HG02763 (cell line): ENCODE measurements around the gene TMEM147.

Experiments
- ATAC-seq: cut with Tn5 transposase; IDR thresholded peaks from one replicate; pipeline ENCODE4 v1.9.1; 2021; ENCODE audit warnings: mild to moderate bottlenecking, moderate library complexity; ENCODE audit not compliant: unreplicated experiment

TMEM147 gene

GRCh38 chr19:35545001-35545854 is at the start of gene TMEM147:
TSS of gene TMEM147 (plus strand) at chr19:35545626. CDS start at chr19:35545740, 114 bp downstream.
- peak; percentile 75 for ATAC-seq

DNA sequence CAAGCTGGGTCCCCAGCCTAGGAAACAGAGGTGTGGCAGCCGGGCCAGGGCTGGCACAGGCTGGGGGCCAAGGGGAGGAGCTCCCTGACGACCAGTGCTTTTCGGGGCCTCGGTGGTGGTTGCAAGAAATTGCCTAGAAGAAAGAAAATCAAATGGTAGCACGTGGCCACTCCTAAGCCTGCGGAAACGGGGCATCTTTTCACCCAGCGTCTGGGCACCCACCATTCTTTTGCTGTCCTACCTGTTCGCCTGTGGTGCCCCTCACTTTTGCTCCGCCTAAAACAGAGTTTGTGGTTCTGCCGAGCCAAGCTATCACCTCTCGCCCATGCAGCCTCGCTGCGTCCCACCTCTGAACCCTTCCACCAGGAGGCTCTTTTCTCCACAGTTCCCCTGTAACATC is 48.0 kb upstream of the TMEM147 start:
- ATAC-seq, result no peak

DNA sequence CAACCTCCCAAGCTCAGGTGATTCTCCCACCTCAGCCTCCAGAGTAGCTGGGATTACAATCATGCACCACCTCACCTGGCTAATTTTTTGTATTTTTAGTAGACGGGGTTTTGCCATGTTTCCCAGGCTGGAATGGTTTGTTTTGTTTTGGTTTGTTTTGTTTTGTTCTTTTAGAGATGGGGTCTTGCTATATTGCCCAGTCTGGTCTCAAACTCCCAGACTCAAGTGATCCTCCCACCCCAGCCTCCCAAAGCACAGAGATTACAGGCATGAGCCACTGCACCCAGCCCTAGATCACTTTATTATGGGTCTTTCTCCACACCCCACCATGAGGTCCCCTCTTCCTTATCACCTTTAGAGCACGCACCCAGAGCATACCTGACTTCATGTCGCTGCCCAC is 47.2 kb upstream of the TMEM147 start:
- ATAC-seq, result no peak

GRCh38 chr19:35498984-35499527 is 46.4 kb upstream of the TMEM147 start:
- ATAC-seq, result no peak

- ATAC-seq, result no peak
Measured at GRCh38 chr19:35500611-35501010, 44.8 kb upstream of the TMEM147 start.

DNA sequence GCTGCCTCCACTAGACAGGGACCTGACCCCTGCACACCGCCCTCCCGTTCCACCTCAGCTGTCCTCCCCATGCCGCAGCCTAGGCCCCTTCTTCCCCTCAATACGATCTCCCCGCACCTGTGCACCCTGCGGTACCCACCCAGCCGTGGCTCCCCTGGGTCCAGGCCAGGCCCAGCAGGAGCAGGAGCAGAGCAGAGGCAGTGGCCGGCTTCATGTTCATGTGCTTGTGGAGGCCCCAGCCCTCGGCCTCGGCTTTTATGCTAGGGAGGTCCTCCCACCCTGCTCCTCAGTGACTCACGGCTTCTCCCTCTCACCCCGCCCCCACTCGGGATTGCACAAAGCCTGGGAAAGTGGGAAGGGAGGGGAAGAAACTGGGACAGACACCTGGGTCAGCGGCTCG is 43.7 kb upstream of the TMEM147 start:
- no peak for ATAC-seq

DNA sequence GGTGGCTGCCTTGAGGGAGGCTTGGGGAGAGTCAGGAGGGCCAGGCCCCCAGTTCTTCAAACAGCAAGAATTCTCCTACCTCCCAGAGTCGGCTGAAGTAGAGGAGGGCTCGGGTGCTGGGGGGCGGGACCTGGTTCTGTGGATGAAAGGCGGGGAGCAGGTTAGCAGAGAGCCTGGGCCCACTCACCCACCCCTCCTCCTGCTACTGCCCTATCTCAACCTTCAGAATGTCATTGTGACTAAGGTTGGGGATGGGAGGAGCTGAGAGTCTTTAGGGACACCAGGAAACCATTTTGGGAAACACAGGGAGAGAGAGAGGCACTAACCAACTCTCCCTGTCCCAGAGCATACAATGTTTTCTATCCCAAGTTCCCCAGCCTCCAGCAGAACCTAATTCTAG is 42.7 kb upstream of the TMEM147 start:
- no peak for ATAC-seq

GRCh38 chr19:35506011-35506410 is 39.4 kb upstream of the TMEM147 start:
- ATAC-seq, result no peak

GRCh38 chr19:35507561-35507960 is 37.9 kb upstream of the TMEM147 start:
- no peak for ATAC-seq

DNA sequence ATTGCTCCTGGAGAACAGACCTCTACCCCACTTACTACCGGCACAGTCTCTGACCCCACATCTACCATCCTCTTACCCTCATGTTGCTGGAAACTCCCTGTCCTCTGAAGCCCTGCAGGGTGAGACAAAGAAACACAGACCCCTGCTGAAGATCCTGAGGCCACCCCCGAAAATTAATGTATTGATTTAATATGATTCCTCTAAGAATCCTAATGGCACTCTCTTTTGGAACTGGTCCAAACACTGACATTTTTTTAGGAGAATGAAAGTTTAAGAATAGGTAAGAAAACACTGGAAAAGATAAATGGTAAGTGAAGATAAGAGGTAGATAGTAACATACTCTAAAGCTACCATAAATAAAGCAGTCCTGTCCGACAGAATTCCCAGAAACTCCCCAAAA is 37.3 kb upstream of the TMEM147 start:
- no peak for ATAC-seq

DNA sequence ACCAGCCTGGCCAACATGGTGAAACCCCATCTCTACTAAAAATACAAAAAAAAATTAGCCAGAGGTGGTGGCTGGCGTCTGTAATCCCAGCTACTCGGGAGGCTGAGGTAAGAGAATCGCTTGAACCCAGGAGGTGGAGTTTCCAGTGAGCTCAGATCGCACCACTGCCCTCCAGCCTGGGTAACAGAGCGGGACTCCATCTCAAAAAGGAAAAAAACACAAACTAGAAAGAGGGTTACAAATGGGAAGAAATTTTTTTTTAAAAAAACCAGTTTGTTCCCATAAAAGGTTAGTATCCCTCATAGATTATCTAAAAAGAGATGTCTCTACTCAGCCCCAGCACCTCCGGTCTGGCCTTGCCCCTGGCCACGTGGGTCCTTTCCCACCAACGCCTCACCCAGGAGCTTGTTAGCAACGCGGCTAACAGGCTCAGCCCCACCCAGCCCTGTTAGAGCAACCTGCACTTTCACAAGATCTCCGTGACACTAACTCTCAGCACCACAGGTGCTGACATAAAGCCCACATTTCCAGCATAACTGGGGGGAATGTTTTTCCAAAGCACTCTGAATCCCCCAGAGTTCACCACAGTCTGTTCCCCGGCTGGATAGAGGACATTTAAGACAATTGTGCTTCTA is 36.3 kb upstream of the TMEM147 start:
- no peak for ATAC-seq

DNA sequence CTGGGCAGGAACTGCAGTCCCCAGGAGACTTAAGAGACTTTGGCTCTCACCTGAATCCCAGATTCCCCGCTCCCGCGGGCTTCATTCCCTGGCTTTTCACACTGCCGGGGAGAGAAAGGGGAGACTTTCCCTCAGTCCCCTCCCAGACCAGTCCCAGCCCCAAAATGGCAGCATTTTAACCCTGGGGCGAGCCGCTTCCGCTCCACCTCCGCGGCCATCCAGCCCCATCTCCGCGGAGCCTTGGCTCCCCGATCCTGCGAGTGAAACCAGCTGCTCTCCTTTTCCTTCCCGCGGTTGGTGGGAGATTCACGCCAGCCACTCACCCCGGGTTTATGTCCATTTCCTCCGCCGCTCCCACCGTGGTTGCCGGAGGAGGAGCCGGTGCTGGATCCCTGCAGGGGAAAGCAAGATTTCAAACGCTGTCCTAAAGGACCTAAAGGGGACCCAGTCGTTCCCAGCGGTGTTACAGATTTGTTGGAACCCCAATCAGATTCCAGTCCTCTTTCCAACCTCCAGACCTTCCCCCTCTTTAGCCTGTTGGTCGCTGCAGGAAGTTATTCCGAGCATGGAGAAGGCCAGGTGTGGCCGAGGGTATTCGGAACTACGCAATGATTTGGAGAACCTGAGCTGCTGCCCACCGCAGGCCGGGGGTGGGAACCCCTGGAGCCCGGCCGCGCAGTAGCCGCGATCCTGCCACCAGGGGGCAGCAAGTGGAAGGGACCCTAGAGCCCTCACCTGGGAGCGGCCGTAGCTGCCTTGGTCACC is 35.4 kb upstream of the TMEM147 start:
- no peak for ATAC-seq

DNA sequence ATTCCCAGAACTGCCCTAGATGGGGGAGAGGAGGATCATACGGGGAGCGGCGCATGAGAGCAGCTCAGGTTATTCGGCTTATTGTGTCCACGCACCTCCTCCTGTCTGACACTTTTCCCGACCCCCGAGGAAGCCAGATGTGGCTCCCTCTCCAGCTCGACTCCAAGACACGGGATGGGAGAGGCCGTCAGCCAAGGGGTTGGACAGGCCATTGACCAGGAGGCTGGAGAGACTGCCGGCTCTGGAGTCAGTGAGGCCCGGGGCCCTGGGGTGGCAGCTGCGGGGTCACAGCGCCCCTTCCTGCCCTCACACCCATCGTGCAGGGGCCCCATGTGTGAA is 34.8 kb upstream of the TMEM147 start:
- no peak for ATAC-seq

DNA sequence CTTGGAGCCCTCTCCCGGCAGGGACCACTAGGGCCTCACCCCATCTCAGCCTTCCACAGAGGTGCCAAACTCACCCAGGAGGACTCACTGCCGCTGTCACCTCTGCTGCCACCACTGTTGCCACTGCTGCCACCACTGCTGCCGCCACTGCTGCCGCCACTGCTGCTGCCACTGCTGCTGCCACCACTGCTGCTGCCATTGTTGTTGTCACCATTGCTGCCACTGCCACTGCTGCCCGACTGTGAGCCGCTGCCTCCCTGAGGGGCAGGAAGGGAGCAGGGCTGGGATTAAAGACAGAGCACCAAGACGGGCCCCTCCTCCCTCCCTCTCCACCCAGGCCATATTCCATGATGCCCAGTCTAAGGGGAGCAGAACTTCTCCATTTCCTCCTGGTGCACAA is 34.1 kb upstream of the TMEM147 start:
- no peak for ATAC-seq

GRCh38 chr19:35512831-35513627 is 32.4 kb upstream of the TMEM147 start:
- ATAC-seq, result no peak

DNA sequence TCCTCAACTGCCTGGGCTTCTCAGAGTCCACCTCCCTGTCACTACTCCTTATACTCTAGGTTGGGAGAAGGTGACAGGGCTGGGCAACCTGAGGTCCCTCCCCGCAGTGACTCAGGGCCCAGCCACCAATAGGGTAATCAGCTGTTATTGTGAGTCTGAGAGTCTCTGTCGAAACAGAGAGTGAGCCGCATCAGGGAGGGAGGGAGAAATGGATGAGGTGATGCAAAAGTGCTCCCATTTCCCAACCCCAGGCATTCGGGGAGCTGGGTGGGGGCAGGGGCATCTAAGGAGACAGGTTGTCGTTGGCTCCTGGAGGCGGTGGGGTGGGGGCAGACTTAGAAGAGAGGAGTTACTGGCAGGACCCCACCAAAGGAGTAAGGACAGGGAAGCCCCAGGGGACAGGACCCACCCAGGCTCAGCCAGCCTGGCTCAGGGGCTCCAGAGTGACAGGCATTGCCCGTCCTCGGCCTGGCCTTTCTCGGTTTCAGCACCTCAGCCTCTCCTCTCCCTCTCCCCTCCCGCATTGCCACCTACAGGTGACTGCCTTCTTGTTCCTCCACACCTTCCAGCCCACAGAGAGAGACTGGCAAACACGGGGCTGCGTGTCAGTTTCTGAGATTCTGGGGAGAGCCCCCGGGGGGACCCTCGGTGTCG is 31.7 kb upstream of the TMEM147 start, which contains the start of gene DMKN:
Gene DMKN (minus strand): TSS at position 22 of the 654 bp plus-strand sequence. CDS start 174 bp downstream, outside the sequence.
- no peak for ATAC-seq

DNA sequence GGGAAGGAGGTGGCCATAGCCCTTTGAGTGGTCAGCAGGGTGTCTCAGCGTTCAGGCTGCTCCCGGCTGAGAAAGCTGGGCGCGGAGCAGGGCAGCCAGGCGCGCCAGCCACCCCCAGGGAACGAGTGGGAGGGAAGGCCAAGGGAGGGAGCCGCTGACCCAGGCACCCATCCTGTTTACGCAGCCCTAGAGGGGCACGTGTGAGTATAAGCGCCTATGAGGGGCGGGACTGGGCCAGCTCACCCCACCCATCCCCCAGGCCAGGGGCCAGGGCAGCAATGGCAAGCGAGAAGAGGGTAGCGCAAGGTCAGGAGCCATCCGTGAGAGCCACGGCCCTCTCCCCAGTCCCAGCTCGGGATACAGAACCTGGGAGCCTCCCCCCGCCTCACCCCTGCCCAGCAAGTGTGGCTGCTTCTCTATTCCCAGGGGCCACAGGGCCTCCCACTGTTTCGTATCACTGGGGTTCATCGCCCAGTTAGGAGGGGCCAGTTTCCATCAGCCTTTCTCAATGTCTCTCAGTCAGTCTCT is 31.1 kb upstream of the TMEM147 start:
- no peak for ATAC-seq

- no peak for ATAC-seq
Measured at GRCh38 chr19:35516310-35516709, 29.1 kb upstream of the TMEM147 start.

DNA sequence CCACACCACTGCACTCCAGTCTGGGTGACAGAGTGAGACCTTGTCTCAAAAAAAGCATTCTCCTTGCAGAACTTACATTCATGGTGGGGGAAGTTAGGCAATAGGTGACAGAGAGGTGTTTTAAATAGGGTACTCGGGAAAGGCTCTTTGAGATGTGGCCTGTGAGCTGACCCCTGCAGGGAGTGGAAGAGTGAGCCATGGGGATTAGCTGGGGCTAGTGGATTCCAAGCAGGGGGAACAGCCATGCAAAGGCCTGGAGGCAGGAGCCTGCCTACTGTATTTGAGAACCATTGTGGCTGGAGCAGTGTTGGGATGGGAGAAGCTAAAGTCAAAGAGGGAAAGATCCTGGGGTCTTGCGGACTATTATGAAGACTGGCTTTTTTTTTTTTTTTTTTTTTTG is 28.1 kb upstream of the TMEM147 start:
- no peak for ATAC-seq

DNA sequence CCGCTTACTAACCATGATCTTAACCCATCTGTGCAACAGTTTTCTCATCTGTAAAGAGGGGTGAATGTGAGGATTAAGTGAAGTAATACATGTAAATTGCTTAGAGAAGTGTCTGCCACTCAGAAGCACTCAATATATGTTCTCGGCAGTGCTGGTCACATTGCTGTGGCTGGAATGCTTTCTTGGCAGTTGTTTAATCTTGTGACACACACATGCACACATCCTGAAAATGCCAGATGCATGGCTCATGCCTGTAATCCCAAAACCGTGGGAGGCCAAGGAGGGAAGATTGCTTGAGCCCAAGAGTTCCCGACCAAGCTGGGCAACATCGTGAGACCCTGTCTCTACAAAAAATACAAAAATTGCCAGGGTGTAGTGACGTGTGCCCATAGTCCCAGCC is 27.1 kb upstream of the TMEM147 start:
- no peak for ATAC-seq
